WTC11 (cell line): ENCODE data around the gene CD86.

Experiments used
- CREB1 ChIP-seq: sonication (generic); formaldehyde crosslinking; IDR thresholded peaks from 2 replicates; pipeline ENCODE4 v1.8.0; 2023; ENCODE audit warnings: mild to moderate bottlenecking, missing genetic modification reagents
- CTCF ChIP-seq: fragments of 200-600 bp; IDR thresholded peaks from 2 replicates; pipeline ENCODE4 v1.8.0; 2022; ENCODE audit warnings: antibody characterized with exemption
- GABPB1 ChIP-seq: sonication (generic); formaldehyde crosslinking; IDR thresholded peaks from 2 replicates; pipeline ENCODE4 v1.8.1; 2023; ENCODE audit warnings: mild to moderate bottlenecking, missing genetic modification reagents
- TCF7 ChIP-seq: sonication (generic); formaldehyde crosslinking; IDR thresholded peaks from 2 replicates; pipeline ENCODE4 v1.8.0; 2022; ENCODE audit warnings: mild to moderate bottlenecking, low read depth, missing genetic modification reagents, moderate library complexity
- ZNF121 ChIP-seq: sonication (generic); formaldehyde crosslinking; IDR thresholded peaks from 2 replicates; pipeline ENCODE4 v1.8.0; 2023; ENCODE audit warnings: missing genetic modification reagents
- TF ChIP-seq, protein P1 (sequence below): sonication (generic); formaldehyde crosslinking; IDR thresholded peaks from 2 replicates; pipeline ENCODE4 v1.8.0; 2022; ENCODE audit warnings: mild to moderate bottlenecking, missing genetic modification reagents
- TF ChIP-seq, protein P2 (sequence below): sonication (generic); formaldehyde crosslinking; IDR thresholded peaks from 2 replicates; pipeline ENCODE4 v1.8.1; 2023; ENCODE audit warnings: mild to moderate bottlenecking, missing genetic modification reagents

DNA sequence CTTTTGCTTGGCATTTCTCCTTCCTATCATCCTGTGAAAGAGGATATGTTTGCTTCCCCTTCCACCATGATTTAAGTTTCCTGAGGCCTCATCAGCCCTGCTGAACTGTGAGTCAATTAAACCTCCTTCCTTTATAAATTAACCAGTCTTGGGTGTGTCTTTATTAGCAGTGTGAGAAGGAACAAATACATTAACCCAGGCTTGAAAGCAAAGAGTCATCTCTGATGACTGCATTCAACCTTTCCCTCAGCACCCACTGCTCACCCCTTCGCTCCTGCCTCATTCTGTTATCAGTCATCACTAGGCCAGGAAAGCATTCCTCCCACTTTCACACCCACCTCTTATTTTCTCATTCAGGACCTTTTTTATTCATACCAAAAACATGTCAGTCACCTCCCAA lies 68.7 kb downstream of the CD86 start:
- TF ChIP-seq CTCF: no peak
- no peak for TF ChIP-seq ZNF121 (CRISPR knock-in tag)
- TF ChIP-seq CREB1: no peak
- TF ChIP-seq GABPB1 (CRISPR knock-in tag): no peak
- TF ChIP-seq, protein P1, sequence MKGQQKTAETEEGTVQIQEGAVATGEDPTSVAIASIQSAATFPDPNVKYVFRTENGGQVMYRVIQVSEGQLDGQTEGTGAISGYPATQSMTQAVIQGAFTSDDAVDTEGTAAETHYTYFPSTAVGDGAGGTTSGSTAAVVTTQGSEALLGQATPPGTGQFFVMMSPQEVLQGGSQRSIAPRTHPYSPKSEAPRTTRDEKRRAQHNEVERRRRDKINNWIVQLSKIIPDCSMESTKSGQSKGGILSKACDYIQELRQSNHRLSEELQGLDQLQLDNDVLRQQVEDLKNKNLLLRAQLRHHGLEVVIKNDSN: no peak
- TF ChIP-seq, protein P2, sequence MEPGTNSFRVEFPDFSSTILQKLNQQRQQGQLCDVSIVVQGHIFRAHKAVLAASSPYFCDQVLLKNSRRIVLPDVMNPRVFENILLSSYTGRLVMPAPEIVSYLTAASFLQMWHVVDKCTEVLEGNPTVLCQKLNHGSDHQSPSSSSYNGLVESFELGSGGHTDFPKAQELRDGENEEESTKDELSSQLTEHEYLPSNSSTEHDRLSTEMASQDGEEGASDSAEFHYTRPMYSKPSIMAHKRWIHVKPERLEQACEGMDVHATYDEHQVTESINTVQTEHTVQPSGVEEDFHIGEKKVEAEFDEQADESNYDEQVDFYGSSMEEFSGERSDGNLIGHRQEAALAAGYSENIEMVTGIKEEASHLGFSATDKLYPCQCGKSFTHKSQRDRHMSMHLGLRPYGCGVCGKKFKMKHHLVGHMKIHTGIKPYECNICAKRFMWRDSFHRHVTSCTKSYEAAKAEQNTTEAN (CRISPR knock-in tag): no peak
- no peak for TF ChIP-seq TCF7 (CRISPR knock-in tag)
